Urothelium cell line (cell line): Measurements from ENCODE around the gene BDH1.
"Not testable (repeated sequence)": the region's sequence is repeated elsewhere in the genome, so short reads cannot be mapped to it uniquely, and the experiment has no call there.

Experiments used
- DNase-seq: peaks from one replicate; pipeline ENCODE4 v3.0.0; 2011; ENCODE audit warnings: low spot score, mixed read lengths
- FAIRE-seq: peaks from 2 replicates; lab custom pipeline; 2011; peaks lifted over from hg19 to GRCh38; lab: Jason Lieb, UNC

BDH1 gene

GRCh38 chr3:197521277-197522182 is 34.2 kb downstream of the BDH1 start:
- no peak for FAIRE-seq
- DNase-seq, result no peak

GRCh38 chr3:197520311-197521276 is 35.2 kb downstream of the BDH1 start:
- FAIRE-seq (no peak), DNase-seq (peak; percentile 45)

GRCh38 chr3:197519801-197520211 is 36.0 kb downstream of the BDH1 start:
- DNase-seq (no peak), FAIRE-seq (no peak)

- FAIRE-seq (no peak), DNase-seq (no peak)
Observed at GRCh38 chr3:197518881-197519421, 36.8 kb downstream of the BDH1 start.

- not testable (repeated sequence) for FAIRE-seq, DNase-seq
Observed at GRCh38 chr3:197517922-197518683, 37.7 kb downstream of the BDH1 start.

- not testable (repeated sequence) for FAIRE-seq, DNase-seq
Observed at GRCh38 chr3:197516890-197517606, 38.7 kb downstream of the BDH1 start.

GRCh38 chr3:197516517-197516889 is 39.3 kb downstream of the BDH1 start:
- FAIRE-seq (peak; percentile 86), DNase-seq (peak; percentile 88)

GRCh38 chr3:197514786-197515355 is 40.9 kb downstream of the BDH1 start:
- DNase-seq (no peak), FAIRE-seq (no peak)

GRCh38 chr3:197513953-197514785 is 41.6 kb downstream of the BDH1 start:
- FAIRE-seq (no peak), DNase-seq (no peak)

GRCh38 chr3:197512691-197513571 is 42.8 kb downstream of the BDH1 start:
- DNase-seq, result no peak
- FAIRE-seq, result no peak

GRCh38 chr3:197511853-197512635 is 43.7 kb downstream of the BDH1 start:
- no peak for FAIRE-seq

GRCh38 chr3:197511130-197511529 is 44.6 kb downstream of the BDH1 start:
- DNase-seq (no peak), FAIRE-seq (no peak)

More at GRCh38 chr3:197511853-197512635, 43.7 kb downstream of the BDH1 start:
- DNase-seq, result no peak

- no peak for FAIRE-seq
- DNase-seq, result no peak
Observed at GRCh38 chr3:197510642-197511018, 45.1 kb downstream of the BDH1 start.

- FAIRE-seq (no peak), DNase-seq (no peak)
Observed at GRCh38 chr3:197508924-197509775, 46.6 kb downstream of the BDH1 start.

GRCh38 chr3:197508461-197508860 is 47.3 kb downstream of the BDH1 start:
- DNase-seq (no peak), FAIRE-seq (no peak)

GRCh38 chr3:197508051-197508451 is 47.7 kb downstream of the BDH1 start:
- FAIRE-seq, result no peak
- DNase-seq, result no peak
